HEK293T (cell line): ENCODE data around the gene CLRN2.

Experiments
- ARNT ChIP-seq: fragments of 450-650 bp; IDR thresholded peaks from 2 replicates; pipeline ENCODE4 v1.6.1; 2017; ENCODE audit warnings: mild to moderate bottlenecking
- BHLHE40 ChIP-seq: fragments of 450-650 bp; IDR thresholded peaks from 2 replicates; pipeline ENCODE4 v1.6.1; 2016; ENCODE audit warnings: mild to moderate bottlenecking, moderate library complexity, borderline replicate concordance
- ELF4 ChIP-seq: fragments of 450-650 bp; IDR thresholded peaks from 2 replicates; pipeline ENCODE4 v1.6.1; 2017; ENCODE audit warnings: antibody characterized with exemption
- FOXA1 ChIP-seq: fragments of 450-650 bp; IDR thresholded peaks from 2 replicates; pipeline ENCODE4 v1.6.1; 2016; ENCODE audit warnings: mild to moderate bottlenecking
- FOXK2 ChIP-seq: fragments of 450-650 bp; IDR thresholded peaks from 2 replicates; pipeline ENCODE4 v1.6.1; 2016; ENCODE audit warnings: mild to moderate bottlenecking
- HDGF ChIP-seq: fragments of 450-650 bp; IDR thresholded peaks from 2 replicates; pipeline ENCODE4 v1.6.1; 2017; ENCODE audit warnings: antibody characterized with exemption, borderline replicate concordance
- LEF1 ChIP-seq: fragments of 450-650 bp; IDR thresholded peaks from 2 replicates; pipeline ENCODE4 v1.6.1; 2017; ENCODE audit warnings: mild to moderate bottlenecking, borderline replicate concordance
- NFRKB ChIP-seq: fragments of 450-650 bp; IDR thresholded peaks from 2 replicates; pipeline ENCODE4 v1.6.1; 2016; ENCODE audit warnings: mild to moderate bottlenecking, moderate library complexity
- SP1 ChIP-seq: fragments of 450-650 bp; IDR thresholded peaks from 2 replicates; pipeline ENCODE4 v1.6.1; 2017
- SUZ12 ChIP-seq: fragments of 450-650 bp; IDR thresholded peaks from 2 replicates; pipeline ENCODE4 v1.6.1; 2016; ENCODE audit warnings: mild to moderate bottlenecking
- TARDBP ChIP-seq: fragments of 450-650 bp; IDR thresholded peaks from 2 replicates; pipeline ENCODE4 v1.6.1; 2016
- ZNF384 ChIP-seq: fragments of 450-650 bp; IDR thresholded peaks from 2 replicates; pipeline ENCODE4 v1.6.1; 2016

DNA sequence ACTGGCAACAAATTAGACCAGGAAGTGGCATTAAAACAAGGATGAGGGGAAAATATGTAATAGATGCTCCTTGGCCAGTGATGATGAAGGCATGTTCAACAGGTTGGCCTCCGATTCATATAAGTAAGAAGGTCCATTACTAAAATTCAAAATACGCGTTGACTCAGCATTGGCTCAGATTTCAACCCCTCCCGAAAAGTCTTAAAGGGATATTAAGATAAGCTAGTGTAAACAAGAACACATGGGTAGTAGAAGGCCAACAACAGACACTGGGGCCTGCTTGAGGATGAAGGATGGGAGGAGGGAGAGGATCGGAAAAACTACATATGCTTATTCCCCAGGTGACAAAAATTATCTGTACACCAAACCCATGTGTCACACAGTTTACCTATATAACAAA lies 42.9 kb downstream of the CLRN2 start:
- TF ChIP-seq ZNF384, result no peak
- TF ChIP-seq NFRKB, result no peak
- no peak for TF ChIP-seq SUZ12
- TF ChIP-seq SP1, result no peak
- TF ChIP-seq FOXA1, result no peak
- TF ChIP-seq FOXK2, result no peak
- TF ChIP-seq ELF4, result no peak
- no peak for TF ChIP-seq HDGF
- no peak for TF ChIP-seq LEF1
- no peak for TF ChIP-seq BHLHE40
- TF ChIP-seq TARDBP, result no peak
- no peak for TF ChIP-seq ARNT
